IMR-90 (cell line): ENCODE results near the gene PDLIM1. TPM values are rescaled to one million over a fixed set of nuclear protein-coding genes. Genes with fewer than 3 reads are reported as not detected.

Experiments used
- ATAC-seq: fragments of 200-7000 bp; cut with Tn5 transposase; 2 replicates; pipeline ENCODE4 v1.9.1; 2020; ENCODE audit warnings: low read depth, mild to moderate bottlenecking, moderate library complexity
- BruUV-seq: library from RNA; stranded (reverse); fragments of 400-500 nt; replicated peaks from 2 replicates; lab custom pipeline; 2021; lab: Mats Ljungman, UMichigan
- CTCF ChIA-PET: fragments of 300-600 bp; formaldehyde crosslinking; extraction: SDS; loops from one replicate; lab custom pipeline; 2021; ENCODE audit warnings: antibody characterized with exemption; lab: Yijun Ruan, JAX
- POLR2A ChIA-PET: fragments of 300-600 bp; sonication (Branson Sonifier 250); formaldehyde crosslinking; loops from one replicate; lab custom pipeline; 2022; ENCODE audit warnings: antibody characterized with exemption; ENCODE audit not compliant: unreplicated experiment; lab: Charles Lee
- DNase-seq: peaks from one replicate; pipeline ENCODE4 v3.0.0; 2013
- H2AFZ ChIP-seq: replicated peaks from 2 replicates; pipeline ENCODE3; 2013; ENCODE audit warnings: low read length, mild to moderate bottlenecking; ENCODE audit not compliant: poor library complexity
- H2AK5ac ChIP-seq: 2 replicates; pipeline ENCODE4 v1.6.1; 2013; ENCODE audit warnings: low read depth, low read length, inconsistent platforms
- H2AK9ac ChIP-seq: replicated peaks from 2 replicates; pipeline ENCODE3; 2013; ENCODE audit warnings: mild to moderate bottlenecking, low read depth, low read length, moderate library complexity; ENCODE audit not compliant: poor library complexity
- H2BK120ac ChIP-seq: 2 replicates; pipeline ENCODE4 v1.6.1; 2013; ENCODE audit warnings: low read depth, low read length, inconsistent platforms
- H2BK15ac ChIP-seq: 3 replicates; pipeline ENCODE4 v1.6.1; 2013; ENCODE audit warnings: low read depth, low read length, inconsistent platforms
- H2BK20ac ChIP-seq: 2 replicates; pipeline ENCODE4 v1.6.1; 2013; ENCODE audit warnings: low read depth, mild to moderate bottlenecking, inconsistent platforms, low read length, moderate library complexity
- H2BK5ac ChIP-seq: 2 replicates; pipeline ENCODE4 v1.6.1; 2013; ENCODE audit warnings: mild to moderate bottlenecking, low read depth, low read length, inconsistent platforms; ENCODE audit not compliant: poor library complexity, severe bottlenecking
- H3K14ac ChIP-seq: replicated peaks from 2 replicates; pipeline ENCODE4 v1.6.1; 2013; ENCODE audit warnings: low read depth, low read length, inconsistent platforms
- H3K18ac ChIP-seq: 2 replicates; pipeline ENCODE4 v1.6.1; 2013; ENCODE audit warnings: low read depth, low read length, control low read depth
- H3K23ac ChIP-seq: 2 replicates; pipeline ENCODE4 v1.6.1; 2013; ENCODE audit warnings: low read depth, low read length, inconsistent platforms
- H3K27ac ChIP-seq: 2 replicates; pipeline ENCODE4 v1.5.1; 2013; ENCODE audit warnings: mild to moderate bottlenecking, control low read depth, low read length; ENCODE audit not compliant: insufficient read depth
- H3K27me3 ChIP-seq: 2 replicates; pipeline ENCODE4 v1.6.1; 2013; ENCODE audit warnings: low read length; ENCODE audit not compliant: control insufficient read depth, insufficient read depth
- H3K36me3 ChIP-seq: 2 replicates; pipeline ENCODE4 v1.6.1; 2013; ENCODE audit warnings: low read length, mixed read lengths; ENCODE audit not compliant: control insufficient read depth, insufficient read depth
- H3K4ac ChIP-seq: 2 replicates; pipeline ENCODE4 v1.6.1; 2013; ENCODE audit warnings: low read depth, low read length, inconsistent platforms
- H3K4me1 ChIP-seq: 2 replicates; pipeline ENCODE4 v1.6.1; 2013; ENCODE audit warnings: low read length, mixed read lengths; ENCODE audit not compliant: control insufficient read depth, insufficient read depth
- H3K4me2 ChIP-seq: 2 replicates; pipeline ENCODE4 v1.6.1; 2013; ENCODE audit warnings: low read depth, mild to moderate bottlenecking, control low read depth, low read length, moderate library complexity
- H3K4me3 ChIP-seq: 2 replicates; pipeline ENCODE4 v1.5.1; 2013; ENCODE audit warnings: low read depth, mild to moderate bottlenecking, control low read depth, low read length, moderate library complexity; ENCODE audit not compliant: insufficient read depth
- H3K56ac ChIP-seq: 2 replicates; pipeline ENCODE4 v1.6.1; 2013; ENCODE audit warnings: low read length, inconsistent platforms; ENCODE audit not compliant: insufficient read depth; ENCODE audit errors: extremely low read depth
- H3K79me1 ChIP-seq, 2 experiments: 2 replicates each; pipeline ENCODE4 v1.6.1; 2013; ENCODE audit warnings: low read length in 2 of 2, inconsistent platforms in 1 of 2, low read depth in 1 of 2
- H3K9ac ChIP-seq: 2 replicates; pipeline ENCODE4 v1.6.1; 2013; ENCODE audit warnings: low read depth, low read length, control low read depth
- H3K9me1 ChIP-seq: 2 replicates; pipeline ENCODE4 v1.6.1; 2013; ENCODE audit warnings: low read length, inconsistent platforms; ENCODE audit not compliant: insufficient read depth
- H3K9me3 ChIP-seq: 2 replicates; pipeline ENCODE4 v1.6.1; 2013; ENCODE audit warnings: low read length; ENCODE audit not compliant: control insufficient read depth, insufficient read depth
- H4K20me1 ChIP-seq: 2 replicates; pipeline ENCODE4 v1.6.1; 2013; ENCODE audit warnings: low read length, inconsistent platforms; ENCODE audit not compliant: insufficient read depth
- H4K5ac ChIP-seq: 2 replicates; pipeline ENCODE4 v1.6.1; 2013; ENCODE audit warnings: mild to moderate bottlenecking, low read depth, low read length, control low read depth
- H4K8ac ChIP-seq, 2 experiments: 2 replicates each; pipeline ENCODE4 v1.6.1; 2013; ENCODE audit warnings: low read depth in 2 of 2, low read length in 2 of 2, control low read depth in 1 of 2, inconsistent platforms in 1 of 2
- H4K91ac ChIP-seq: 2 replicates; pipeline ENCODE4 v1.6.1; 2013; ENCODE audit warnings: low read depth, low read length, inconsistent platforms; ENCODE audit not compliant: insufficient read depth
- BHLHE40 ChIP-seq: fragments of 150-350 bp; IDR thresholded peaks from 2 replicates; pipeline ENCODE4 v1.6.1; 2016; ENCODE audit warnings: mild to moderate bottlenecking, low read depth, low read length
- CEBPB ChIP-seq: IDR thresholded peaks from 2 replicates; pipeline ENCODE4 v1.6.1; 2012; ENCODE audit warnings: low read depth, low read length, improper control_type of control experiment
- CHD1 ChIP-seq: IDR thresholded peaks from 2 replicates; pipeline ENCODE4 v1.6.1; 2012; ENCODE audit warnings: low read depth, low read length, improper control_type of control experiment
- FOS ChIP-seq: fragments of 150-350 bp; IDR thresholded peaks from 2 replicates; pipeline ENCODE4 v1.6.1; 2016; ENCODE audit warnings: low read depth, low read length
- MAFK ChIP-seq: IDR thresholded peaks from 2 replicates; pipeline ENCODE4 v1.6.1; 2012; ENCODE audit warnings: low read depth, low read length, improper control_type of control experiment
- MAZ ChIP-seq: IDR thresholded peaks from 2 replicates; pipeline ENCODE4 v1.6.1; 2012; ENCODE audit warnings: low read depth, mild to moderate bottlenecking, low read length, improper control_type of control experiment, moderate library complexity, borderline replicate concordance
- MXI1 ChIP-seq: IDR thresholded peaks from 2 replicates; pipeline ENCODE4 v1.6.1; 2012; ENCODE audit warnings: low read depth, mild to moderate bottlenecking, low read length, moderate library complexity, borderline replicate concordance
- NFE2L2 ChIP-seq: fragments of 150-350 bp; IDR thresholded peaks from 2 replicates; pipeline ENCODE4 v1.6.1; 2016; ENCODE audit warnings: low read depth, mild to moderate bottlenecking, low read length
- POLR2A ChIP-seq: IDR thresholded peaks from 2 replicates; pipeline ENCODE4 v1.6.1; 2012; ENCODE audit warnings: mild to moderate bottlenecking, low read depth, low read length
- RAD21 ChIP-seq: IDR thresholded peaks from 2 replicates; pipeline ENCODE4 v1.6.1; 2012; ENCODE audit warnings: low read length, improper control_type of control experiment
- RCOR1 ChIP-seq: IDR thresholded peaks from 2 replicates; pipeline ENCODE4 v1.6.1; 2012; ENCODE audit warnings: mild to moderate bottlenecking, low read length, improper control_type of control experiment; ENCODE audit not compliant: insufficient replicate concordance
- RFX5 ChIP-seq: IDR thresholded peaks from 2 replicates; pipeline ENCODE4 v1.8.0; 2012; ENCODE audit warnings: low read depth, mild to moderate bottlenecking, low read length, moderate library complexity
- SMC3 ChIP-seq: fragments of 150-350 bp; IDR thresholded peaks from 2 replicates; pipeline ENCODE4 v1.6.1; 2016; ENCODE audit warnings: low read depth, mild to moderate bottlenecking, antibody characterized with exemption, low read length, moderate library complexity
- USF2 ChIP-seq: fragments of 150-350 bp; IDR thresholded peaks from 2 replicates; pipeline ENCODE4 v1.6.1; 2017; ENCODE audit warnings: mild to moderate bottlenecking, antibody characterized with exemption, low read length, low read depth
- WGBS, 2 experiments: methylation state at CpG; one replicate each; pipeline versions ENCODE4 v1.1.5 to v1.1.7; 2013; ENCODE audit warnings: missing lambda C conversion rate in 2 of 2; ENCODE audit not compliant: insufficient read length in 1 of 2; ENCODE audit errors: extremely low coverage in 2 of 2; 5-methylcytosine and 5-hydroxymethylcytosine counted together
- dilution Hi-C: fragments of 300-500 bp; cut with HindIII; formaldehyde crosslinking; loops from one replicate; pipeline ENCODE4 v1.14.3; 2018; ENCODE audit warnings: low sequenced_read_pairs; ENCODE audit not compliant: unreplicated experiment
- in situ Hi-C: fragments of 300-500 bp; cut with MboI; formaldehyde crosslinking; loops from 3 replicates; pipeline ENCODE4 v1.14.3; 2019; ENCODE audit warnings: low sequenced_read_pairs, inconsistent platforms, mixed read lengths
- intact Hi-C: fragments of 100-400 bp; cut with micrococcal nuclease; formaldehyde crosslinking; loops from 2 replicates; pipeline ENCODE4 v1.10.0; 2022
- polyA plus RNA-seq, 3 experiments: library from polyadenylated mRNA; depleted of rRNA; stranded (reverse); fragments of >200 nt; gene quantifications; 2 replicates each; pipeline ENCODE4 v1.2.3, GENCODE V29; 2012; ENCODE audit warnings: low replicate concordance in 1 of 3
- total RNA-seq: library from RNA; depleted of rRNA; stranded (reverse); fragments of >200 nt; gene quantifications from 2 replicates; pipeline ENCODE4 v1.2.3, GENCODE V29; 2012
- TF ChIP-seq, protein P1 (sequence below): conservative IDR thresholded peaks from 2 replicates; pipeline ENCODE4 v1.5.1; 2012; ENCODE audit warnings: mild to moderate bottlenecking, low read depth, low read length, improper control_type of control experiment
- TF ChIP-seq, protein P2 (sequence below): fragments of 150-350 bp; IDR thresholded peaks from 2 replicates; pipeline ENCODE4 v1.6.1; 2016; ENCODE audit warnings: low read depth, mild to moderate bottlenecking, low read length, moderate library complexity, borderline replicate concordance

Gene PDLIM1
- total and polyA plus RNA-seq, 2 of the 4 experiments (the other 2 are of a cell fraction): 30.1 to 187 TPM

DNA sequence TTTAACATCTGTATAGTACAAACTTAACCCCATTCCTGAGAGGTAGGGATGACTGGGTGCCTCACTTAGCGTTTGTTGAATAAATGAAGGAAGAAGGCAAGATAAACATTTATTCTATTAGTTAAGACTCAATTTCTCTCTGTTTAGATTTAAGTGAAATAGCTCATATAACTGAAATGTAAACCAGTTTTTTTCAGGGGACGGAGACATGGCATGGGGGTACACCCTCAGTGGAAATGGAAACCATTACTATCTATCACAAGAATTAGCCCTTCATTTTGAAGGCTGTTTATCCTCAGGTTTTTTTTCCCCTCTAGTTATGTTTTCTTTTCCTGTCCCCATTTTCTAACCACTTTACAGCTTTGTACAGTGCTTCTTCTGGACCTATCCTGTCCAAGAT lies 35.6 kb upstream of the PDLIM1 start:
- H3K79me1 ChIP-seq: no peaks in the 10 kb centered on the region; a peak in 1 of 4 replicates

More for the DNA sequence above, 35.6 kb upstream of the PDLIM1 start:
- H3K14ac ChIP-seq: no peak overlapping the region; the same call in 1 of the 2 replicates
- CTCF ChIA-PET: interaction anchor here (1.0 to 1.2 kb wide), 2 partner anchors 13 to 83 kb away, joined by 3 to 5 read pairs; no protein-coding TSS in a partner anchor
- no peak overlapping the region for H3K9ac ChIP-seq
- peak overlapping the region; percentile 79 for H4K5ac ChIP-seq
- no peak for TF ChIP-seq FOS
- TF ChIP-seq, protein P1, sequence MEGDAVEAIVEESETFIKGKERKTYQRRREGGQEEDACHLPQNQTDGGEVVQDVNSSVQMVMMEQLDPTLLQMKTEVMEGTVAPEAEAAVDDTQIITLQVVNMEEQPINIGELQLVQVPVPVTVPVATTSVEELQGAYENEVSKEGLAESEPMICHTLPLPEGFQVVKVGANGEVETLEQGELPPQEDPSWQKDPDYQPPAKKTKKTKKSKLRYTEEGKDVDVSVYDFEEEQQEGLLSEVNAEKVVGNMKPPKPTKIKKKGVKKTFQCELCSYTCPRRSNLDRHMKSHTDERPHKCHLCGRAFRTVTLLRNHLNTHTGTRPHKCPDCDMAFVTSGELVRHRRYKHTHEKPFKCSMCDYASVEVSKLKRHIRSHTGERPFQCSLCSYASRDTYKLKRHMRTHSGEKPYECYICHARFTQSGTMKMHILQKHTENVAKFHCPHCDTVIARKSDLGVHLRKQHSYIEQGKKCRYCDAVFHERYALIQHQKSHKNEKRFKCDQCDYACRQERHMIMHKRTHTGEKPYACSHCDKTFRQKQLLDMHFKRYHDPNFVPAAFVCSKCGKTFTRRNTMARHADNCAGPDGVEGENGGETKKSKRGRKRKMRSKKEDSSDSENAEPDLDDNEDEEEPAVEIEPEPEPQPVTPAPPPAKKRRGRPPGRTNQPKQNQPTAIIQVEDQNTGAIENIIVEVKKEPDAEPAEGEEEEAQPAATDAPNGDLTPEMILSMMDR: no peak
- TF ChIP-seq NFE2L2: no peak
- TF ChIP-seq RCOR1: no peak
- no peak for TF ChIP-seq RFX5
- TF ChIP-seq MAZ: no peak
- TF ChIP-seq SMC3: no peak
- no peak for TF ChIP-seq MXI1
- TF ChIP-seq, protein P2, sequence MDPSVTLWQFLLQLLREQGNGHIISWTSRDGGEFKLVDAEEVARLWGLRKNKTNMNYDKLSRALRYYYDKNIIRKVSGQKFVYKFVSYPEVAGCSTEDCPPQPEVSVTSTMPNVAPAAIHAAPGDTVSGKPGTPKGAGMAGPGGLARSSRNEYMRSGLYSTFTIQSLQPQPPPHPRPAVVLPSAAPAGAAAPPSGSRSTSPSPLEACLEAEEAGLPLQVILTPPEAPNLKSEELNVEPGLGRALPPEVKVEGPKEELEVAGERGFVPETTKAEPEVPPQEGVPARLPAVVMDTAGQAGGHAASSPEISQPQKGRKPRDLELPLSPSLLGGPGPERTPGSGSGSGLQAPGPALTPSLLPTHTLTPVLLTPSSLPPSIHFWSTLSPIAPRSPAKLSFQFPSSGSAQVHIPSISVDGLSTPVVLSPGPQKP: no peak
- TF ChIP-seq RAD21: no peak
- no peak for TF ChIP-seq USF2
- TF ChIP-seq CEBPB: no peak
- TF ChIP-seq BHLHE40: no peak
- no peak for TF ChIP-seq MAFK
- TF ChIP-seq CHD1: no peak
- TF ChIP-seq POLR2A: no peak
- POLR2A ChIA-PET: interaction anchor here (0.6 kb wide), 2 partner anchors 35 to 71 kb away, joined by 3 to 5 read pairs; partner anchors contain the start of gene PDLIM1
- H3K56ac ChIP-seq: peak overlapping the region; percentile 62; the same call in 1 of the 2 replicates
- peak overlapping the region; percentile 93; the same call in 1 of the 2 replicates for H3K27ac ChIP-seq
- peak overlapping the region; percentile 65 for H3K4me2 ChIP-seq
- H2BK15ac ChIP-seq: peak overlapping the region; percentile 90; the same call in 1 of the 3 replicates
- no peak overlapping the region for H2AFZ ChIP-seq
- H3K36me3 ChIP-seq: no peaks in the 10 kb centered on the region
- H2AK9ac ChIP-seq: no peak overlapping the region
- H2BK20ac ChIP-seq: peak overlapping the region; percentile 89
- no peak overlapping the region for H3K23ac ChIP-seq
- in situ Hi-C loops: no loop called here
- no peaks in the 10 kb centered on the region for H3K9me3 ChIP-seq
- peak overlapping the region; percentile 87 for H2BK5ac ChIP-seq
- H4K20me1 ChIP-seq: no peaks in the 10 kb centered on the region
- H2AK5ac ChIP-seq: peak overlapping the region; percentile 65; the same call in 1 of the 2 replicates
- peak overlapping the region; percentile 86 for H3K18ac ChIP-seq
- peaks cover 30% of the 10 kb centered on the region for H3K9me1 ChIP-seq
- intact Hi-C loops: loop anchor here (2.0 kb wide), 1 partner anchor 14 kb away; no protein-coding TSS in a partner anchor
- peaks cover 37% of the 10 kb centered on the region for H3K4me1 ChIP-seq
- BruUV-seq: no TSS peak
- peak overlapping the region; percentile 95 for H4K91ac ChIP-seq
- DNase-seq (peak; percentile 78), ATAC-seq (peak; percentile 83)
- peak overlapping the region; percentile 92 for H3K4ac ChIP-seq
- H2BK120ac ChIP-seq: peak overlapping the region; percentile 95
- no peaks in the 10 kb centered on the region for H3K27me3 ChIP-seq
- peak overlapping the region; percentile 71 to 82; a peak in 2 of 4 replicates for H4K8ac ChIP-seq
- dilution Hi-C loops: no loop called here
- no peak overlapping the region for H3K4me3 ChIP-seq
- no CpG with 5 or more reads among the region's 2 CpGs for WGBS, 2 experiments
